NCI-H524 treated with DMSO at 0.1 percent for 48 hours (cell line): ENCODE data around the gene MSL3B.

Experiments used
- DNase-seq: peaks from one replicate; lab custom pipeline; 2025; lab: John Stamatoyannopoulos, UW

The MSL3B gene

GRCh38 chr2:233817361-233817911 lies 50.8 kb downstream of the MSL3B start:
- DNase-seq = no peak

DNA sequence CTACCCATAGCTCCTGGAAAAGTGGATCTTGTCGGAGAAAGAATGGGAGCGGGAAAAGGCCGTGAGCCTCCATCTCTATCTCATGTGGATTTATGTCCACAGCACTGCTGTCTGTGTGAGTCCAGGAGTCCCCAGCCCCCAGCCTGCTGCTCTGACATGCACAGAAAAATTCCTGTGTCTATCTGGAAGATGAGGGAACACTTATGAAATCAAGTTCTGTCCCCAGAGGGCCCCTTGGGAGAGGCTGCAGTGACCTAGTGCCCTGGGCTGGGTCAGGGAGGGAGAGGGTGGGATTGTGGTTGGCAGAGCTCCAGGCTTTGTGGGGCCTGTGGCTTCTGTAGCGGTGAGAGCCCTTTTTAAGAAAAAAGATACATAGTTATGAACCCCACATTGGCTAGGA lies 51.4 kb downstream of the MSL3B start:
- DNase-seq = no peak

DNA sequence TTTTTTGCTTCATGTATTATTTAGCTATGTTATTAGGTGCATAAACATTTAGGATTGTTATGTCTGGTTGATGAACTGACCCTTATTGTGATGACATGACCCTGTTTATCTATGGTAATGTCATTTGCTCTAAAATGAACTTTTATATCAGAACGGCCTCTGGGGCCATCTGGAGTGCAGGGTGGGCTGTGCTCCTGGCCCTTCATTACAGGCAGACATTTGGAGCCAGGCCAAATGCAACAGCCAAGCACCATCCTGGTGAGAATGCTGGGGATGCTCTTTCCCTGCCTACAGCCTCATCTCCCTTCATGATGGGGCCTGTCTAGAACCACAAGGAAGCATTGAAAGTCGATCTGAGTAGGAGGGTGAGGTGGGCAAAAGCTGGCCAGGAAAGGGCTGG lies 51.9 kb downstream of the MSL3B start:
- no peak for DNase-seq

DNA sequence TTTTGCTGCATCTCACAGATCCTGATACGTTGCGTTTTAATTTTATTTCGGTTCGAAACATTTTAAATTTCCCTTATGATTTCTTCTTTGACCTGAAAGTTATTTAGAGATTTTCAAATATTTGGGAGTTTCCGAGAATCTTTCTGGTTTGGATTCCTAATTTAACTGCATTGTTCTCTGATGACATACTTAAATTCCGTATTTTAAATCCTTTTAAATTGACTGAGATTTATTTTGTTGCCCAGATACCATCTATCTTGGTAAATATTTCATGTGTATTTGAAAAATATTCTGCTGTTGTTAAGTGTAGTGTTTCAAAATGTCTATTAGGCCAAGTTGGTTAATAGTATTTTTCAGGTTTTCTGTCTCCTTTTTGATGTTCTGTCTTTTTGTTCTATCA lies 52.3 kb downstream of the MSL3B start:
- no peak for DNase-seq
